H9 (cell line): ENCODE results near the gene MNS1. TPM values are rescaled to one million over a fixed set of nuclear protein-coding genes. Genes with fewer than 3 reads are reported as not detected.

Source experiments
- DNase-seq: peaks from one replicate; pipeline ENCODE4 v3.0.0-alpha.2; 2017
- H2AFZ ChIP-seq: one replicate; pipeline ENCODE4 v1.6.1; 2013; ENCODE audit warnings: mild to moderate bottlenecking, low read length, control low read depth, moderate library complexity
- H2AK5ac ChIP-seq: 2 replicates; pipeline ENCODE4 v1.6.1; 2013; ENCODE audit warnings: low read length, control low read depth, mixed read lengths; ENCODE audit not compliant: insufficient read length
- H2BK120ac ChIP-seq: one replicate; pipeline ENCODE4 v1.6.1; 2013; ENCODE audit warnings: low read depth, mild to moderate bottlenecking, low read length, control low read depth, inconsistent platforms; ENCODE audit not compliant: poor library complexity, severe bottlenecking
- H2BK12ac ChIP-seq: 2 replicates; pipeline ENCODE4 v1.6.1; 2013; ENCODE audit warnings: low read length, control low read depth, mixed read lengths, low read depth; ENCODE audit not compliant: insufficient read length
- H2BK15ac ChIP-seq: 2 replicates; pipeline ENCODE4 v1.6.1; 2013; ENCODE audit warnings: low read depth, low read length, control low read depth
- H2BK20ac ChIP-seq: one replicate; pipeline ENCODE4 v1.6.1; 2013; ENCODE audit warnings: low read depth, mild to moderate bottlenecking, low read length, control low read depth, inconsistent platforms; ENCODE audit not compliant: poor library complexity, severe bottlenecking
- H2BK5ac ChIP-seq: 2 replicates; pipeline ENCODE4 v1.6.1; 2013; ENCODE audit warnings: low read length, control low read depth, mixed read lengths; ENCODE audit not compliant: insufficient read length
- H3K14ac ChIP-seq: 2 replicates; pipeline ENCODE4 v1.6.1; 2013; ENCODE audit warnings: low read length, control low read depth; ENCODE audit not compliant: insufficient read depth
- H3K18ac ChIP-seq: 2 replicates; pipeline ENCODE4 v1.6.1; 2013; ENCODE audit warnings: low read depth, mild to moderate bottlenecking, mixed read lengths, low read length, control low read depth; ENCODE audit not compliant: insufficient read length
- H3K23ac ChIP-seq: 2 replicates; pipeline ENCODE4 v1.6.1; 2013; ENCODE audit warnings: low read length, control low read depth, mixed read lengths, low read depth; ENCODE audit not compliant: insufficient read length
- H3K23me2 ChIP-seq: 2 replicates; pipeline ENCODE4 v1.6.1; 2013; ENCODE audit warnings: low read depth, mild to moderate bottlenecking, mixed read lengths, low read length, control low read depth; ENCODE audit not compliant: insufficient read length, poor library complexity, severe bottlenecking
- H3K27ac ChIP-seq: 2 replicates; pipeline ENCODE4 v1.5.1; 2013; ENCODE audit warnings: low read length, control low read depth, mixed read lengths, low read depth; ENCODE audit not compliant: insufficient read length
- H3K27me3 ChIP-seq: 2 replicates; pipeline ENCODE4 v1.6.1; 2013; ENCODE audit warnings: low read length, control low read depth, inconsistent platforms; ENCODE audit not compliant: insufficient read depth
- H3K4ac ChIP-seq: 2 replicates; pipeline ENCODE4 v1.6.1; 2013; ENCODE audit warnings: low read depth, mild to moderate bottlenecking, control low read depth, inconsistent platforms, low read length, moderate library complexity
- H3K4me1 ChIP-seq: 2 replicates; pipeline ENCODE4 v1.6.1; 2013; ENCODE audit warnings: low read length, control low read depth, inconsistent platforms; ENCODE audit not compliant: insufficient read depth
- H3K4me2 ChIP-seq: 2 replicates; pipeline ENCODE4 v1.6.1; 2013; ENCODE audit warnings: low read length, control low read depth, mixed read lengths; ENCODE audit not compliant: insufficient read length, insufficient read depth
- H3K56ac ChIP-seq: 2 replicates; pipeline ENCODE4 v1.6.1; 2013; ENCODE audit warnings: low read depth, mild to moderate bottlenecking, mixed read lengths, low read length, control low read depth; ENCODE audit not compliant: insufficient read length
- H3K79me1 ChIP-seq: 2 replicates; pipeline ENCODE4 v1.6.1; 2013; ENCODE audit warnings: low read depth, mild to moderate bottlenecking, moderate library complexity, low read length, control low read depth, inconsistent platforms; ENCODE audit not compliant: insufficient read depth, poor library complexity, severe bottlenecking
- H3K79me2 ChIP-seq: 2 replicates; pipeline ENCODE4 v1.6.1; 2013; ENCODE audit warnings: low read length, control low read depth, inconsistent platforms; ENCODE audit not compliant: insufficient read depth
- H3K9ac ChIP-seq: 2 replicates; pipeline ENCODE4 v1.6.1; 2013; ENCODE audit warnings: low read length, control low read depth, mixed read lengths; ENCODE audit not compliant: insufficient read length; ENCODE audit errors: extremely low read depth
- H3K9me3 ChIP-seq: one replicate; pipeline ENCODE4 v1.6.1; 2013; ENCODE audit warnings: low read depth, low read length, inconsistent platforms; ENCODE audit not compliant: control insufficient read depth
- H3T11ph ChIP-seq: one replicate; pipeline ENCODE4 v1.6.1; 2013; ENCODE audit warnings: mild to moderate bottlenecking, low read length, control low read depth, inconsistent platforms
- H4K20me1 ChIP-seq: one replicate; pipeline ENCODE4 v1.6.1; 2013; ENCODE audit not compliant: control insufficient read depth, insufficient read length, insufficient read depth
- H4K5ac ChIP-seq: 2 replicates; pipeline ENCODE4 v1.6.1; 2013; ENCODE audit warnings: low read depth, mild to moderate bottlenecking, mixed read lengths, low read length, control low read depth; ENCODE audit not compliant: insufficient read length
- H4K8ac ChIP-seq: replicated peaks from 2 replicates; pipeline ENCODE4 v1.6.1; 2013; ENCODE audit warnings: low read length, control low read depth, mixed read lengths, low read depth; ENCODE audit not compliant: insufficient read length
- H4K91ac ChIP-seq: 2 replicates; pipeline ENCODE4 v1.6.1; 2013; ENCODE audit warnings: low read depth, mild to moderate bottlenecking, moderate library complexity, mixed read lengths, low read length, control low read depth; ENCODE audit not compliant: insufficient read length
- H3K27ac Mint-ChIP-seq, 3 experiments: 2 replicates in 2 of 3; 3 replicates in 1 of 3; pipeline ENCODE4 v1.8.0; 2020 to 2021; ENCODE audit warnings: mixed read lengths in 3 of 3, mild to moderate bottlenecking in 1 of 3, moderate library complexity in 1 of 3
- H3K27me3 Mint-ChIP-seq: 2 replicates; pipeline ENCODE4 v1.8.0; 2021; ENCODE audit warnings: low read depth, mild to moderate bottlenecking, moderate library complexity, mixed read lengths
- H3K36me3 Mint-ChIP-seq, 3 experiments: 2 replicates in 2 of 3; 3 replicates in 1 of 3; pipeline ENCODE4 v1.8.0; 2020 to 2021; ENCODE audit warnings: low read depth in 3 of 3, mixed read lengths in 3 of 3; ENCODE audit not compliant: insufficient read depth in 1 of 3
- H3K4me1 Mint-ChIP-seq, 2 experiments: 2 replicates each; pipeline ENCODE4 v1.8.0; 2020; ENCODE audit warnings: mixed read lengths in 2 of 2
- H3K4me3 Mint-ChIP-seq, 2 experiments: 2 replicates in 1 of 2; 3 replicates in 1 of 2; pipeline ENCODE4 v1.8.0; 2020 to 2021; ENCODE audit warnings: mild to moderate bottlenecking in 2 of 2, mixed read lengths in 2 of 2, moderate library complexity in 1 of 2
- H3K9me3 Mint-ChIP-seq, 2 experiments: 2 replicates in 1 of 2; 3 replicates in 1 of 2; pipeline ENCODE4 v1.8.0; 2020; ENCODE audit warnings: mild to moderate bottlenecking in 2 of 2, mixed read lengths in 2 of 2, moderate library complexity in 1 of 2
- WGBS: extraction: QIAGEN DNeasy Blood & Tissue Kit; methylation state at CpG from one replicate; pipeline ENCODE4 v1.1.7; 2013; ENCODE audit warnings: missing lambda C conversion rate, low lambda C conversion rate, mixed read lengths; ENCODE audit not compliant: insufficient read length; ENCODE audit errors: extremely low coverage; 5-methylcytosine and 5-hydroxymethylcytosine counted together
- total RNA-seq: library from RNA; stranded (reverse); gene quantifications from 2 replicates; pipeline ENCODE4 v1.2.1, GENCODE V29; 2021
- TF ChIP-seq, protein P1 (sequence below): fragments of 200-600 bp; sonication (generic); conservative IDR thresholded peaks from 3 replicates; pipeline ENCODE4 v1.8.0; 2021; ENCODE audit warnings: antibody characterized with exemption, mild to moderate bottlenecking

Gene MNS1
- total RNA-seq, 1 experiment from 2014 or later: 4.2 TPM

DNA sequence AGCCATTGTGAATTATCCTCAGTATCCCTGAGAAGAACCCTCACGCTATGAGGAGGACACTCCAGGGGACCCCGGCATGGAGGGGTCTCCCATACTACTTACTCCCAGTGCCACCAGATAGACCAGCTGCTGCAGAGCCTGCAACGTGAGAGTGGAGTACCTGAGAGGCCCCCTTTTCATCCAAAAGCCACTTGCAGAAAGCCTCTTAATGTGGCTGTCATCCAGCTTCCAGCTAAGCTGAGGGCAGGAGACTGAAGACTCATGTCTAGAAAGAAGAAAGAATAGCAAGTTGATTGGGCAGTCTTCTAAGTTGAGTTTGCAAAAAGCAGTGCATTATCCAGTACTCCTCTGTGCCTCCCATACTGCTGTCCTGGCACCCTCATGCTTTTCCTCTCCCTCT lies 27.3 kb upstream of the MNS1 start:
- no peak overlapping the region for H3K27ac Mint-ChIP-seq
- DNase-seq: no peak
- Histone ChIP-seq H3K4me2 (no peak overlapping the region), H3K23me2 (no peaks in the 10 kb centered on the region), H3K4me1 (no peaks in the 10 kb centered on the region), H2AK5ac (no peak overlapping the region), H3K14ac (no peak overlapping the region), H3T11ph (no peak overlapping the region), H4K20me1 (no peaks in the 10 kb centered on the region), H4K91ac (no peak overlapping the region), H4K5ac (no peak overlapping the region), H3K9ac (no peak overlapping the region), H2BK15ac (no peak overlapping the region), H3K23ac (no peak overlapping the region), H2AFZ (no peak overlapping the region), H3K9me3 (no peaks in the 10 kb centered on the region), H2BK20ac (no peak overlapping the region), H2BK12ac (no peak overlapping the region), H3K56ac (no peak overlapping the region), H2BK5ac (no peak overlapping the region), H3K18ac (no peak overlapping the region), H3K79me1 (no peaks in the 10 kb centered on the region), H3K27me3 (no peaks in the 10 kb centered on the region), H3K79me2 (no peaks in the 10 kb centered on the region), H2BK120ac (no peak overlapping the region), H4K8ac (no peak overlapping the region), H3K4ac (no peak overlapping the region), H3K27ac (no peak overlapping the region)
- no peak overlapping the region for H3K4me3 Mint-ChIP-seq
- H3K4me1 Mint-ChIP-seq: no peaks in the 10 kb centered on the region
- WGBS: no CpG with 5 or more reads among the region's 3 CpGs
- no peaks in the 10 kb centered on the region for H3K36me3 Mint-ChIP-seq
- no peaks in the 10 kb centered on the region for H3K9me3 Mint-ChIP-seq
- H3K27me3 Mint-ChIP-seq: no peaks in the 10 kb centered on the region
- TF ChIP-seq, protein P1, sequence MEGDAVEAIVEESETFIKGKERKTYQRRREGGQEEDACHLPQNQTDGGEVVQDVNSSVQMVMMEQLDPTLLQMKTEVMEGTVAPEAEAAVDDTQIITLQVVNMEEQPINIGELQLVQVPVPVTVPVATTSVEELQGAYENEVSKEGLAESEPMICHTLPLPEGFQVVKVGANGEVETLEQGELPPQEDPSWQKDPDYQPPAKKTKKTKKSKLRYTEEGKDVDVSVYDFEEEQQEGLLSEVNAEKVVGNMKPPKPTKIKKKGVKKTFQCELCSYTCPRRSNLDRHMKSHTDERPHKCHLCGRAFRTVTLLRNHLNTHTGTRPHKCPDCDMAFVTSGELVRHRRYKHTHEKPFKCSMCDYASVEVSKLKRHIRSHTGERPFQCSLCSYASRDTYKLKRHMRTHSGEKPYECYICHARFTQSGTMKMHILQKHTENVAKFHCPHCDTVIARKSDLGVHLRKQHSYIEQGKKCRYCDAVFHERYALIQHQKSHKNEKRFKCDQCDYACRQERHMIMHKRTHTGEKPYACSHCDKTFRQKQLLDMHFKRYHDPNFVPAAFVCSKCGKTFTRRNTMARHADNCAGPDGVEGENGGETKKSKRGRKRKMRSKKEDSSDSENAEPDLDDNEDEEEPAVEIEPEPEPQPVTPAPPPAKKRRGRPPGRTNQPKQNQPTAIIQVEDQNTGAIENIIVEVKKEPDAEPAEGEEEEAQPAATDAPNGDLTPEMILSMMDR: no peak
